ENCODE data around the gene FBLN1. TPM values are rescaled to one million over a fixed set of nuclear protein-coding genes. Genes with fewer than 3 reads are reported as not detected.

FBLN1 gene
- total RNA-seq, 4 donors from 2014 or later: 48.6 to 92.1 (median 68.9) TPM

- Histone ChIP-seq H3K36me3 (no peaks in the 10 kb centered on the region), H3K4me3 (no peak overlapping the region), H3K9me3 (no peaks in the 10 kb centered on the region), H3K4me1 (peaks cover 0 to 5% (median 1%) of the 10 kb centered on the region in 4 donors), H3K27ac (no peak overlapping the region), H3K27me3 (no peaks in the 10 kb centered on the region)
- no peak for DNase-seq
- intact Hi-C loops (cut with DNase I; ENCODE audit: low total_unique reads): no loop called here
- in situ Hi-C loops (cut with MboI; ENCODE audit: low pct_ligation_motif_present in 1 of 4, low pct_unique_long_range_greater_than_20kb in 1 of 4, low sequenced_read_pairs in 3 of 4): no loop called here
- TF ChIP-seq EP300 (IDR thresholded peaks at IDR 0.05; ENCODE audit: low read depth): no peak
- no peak for TF ChIP-seq CTCF (IDR thresholded peaks at IDR 0.05)
- no peak for TF ChIP-seq POLR2AphosphoS5 (IDR thresholded peaks at IDR 0.05)
- TF ChIP-seq POLR2A (IDR thresholded peaks at IDR 0.05): no peak
- 88 to 90% methylated on average over 2 to 15 of the region's 15 CpGs for WGBS, 2 donors (ENCODE audit: low coverage in 1 of 2)
Measured at GRCh38 chr22:45598596-45599217, 96.0 kb downstream of the FBLN1 start.

DNA sequence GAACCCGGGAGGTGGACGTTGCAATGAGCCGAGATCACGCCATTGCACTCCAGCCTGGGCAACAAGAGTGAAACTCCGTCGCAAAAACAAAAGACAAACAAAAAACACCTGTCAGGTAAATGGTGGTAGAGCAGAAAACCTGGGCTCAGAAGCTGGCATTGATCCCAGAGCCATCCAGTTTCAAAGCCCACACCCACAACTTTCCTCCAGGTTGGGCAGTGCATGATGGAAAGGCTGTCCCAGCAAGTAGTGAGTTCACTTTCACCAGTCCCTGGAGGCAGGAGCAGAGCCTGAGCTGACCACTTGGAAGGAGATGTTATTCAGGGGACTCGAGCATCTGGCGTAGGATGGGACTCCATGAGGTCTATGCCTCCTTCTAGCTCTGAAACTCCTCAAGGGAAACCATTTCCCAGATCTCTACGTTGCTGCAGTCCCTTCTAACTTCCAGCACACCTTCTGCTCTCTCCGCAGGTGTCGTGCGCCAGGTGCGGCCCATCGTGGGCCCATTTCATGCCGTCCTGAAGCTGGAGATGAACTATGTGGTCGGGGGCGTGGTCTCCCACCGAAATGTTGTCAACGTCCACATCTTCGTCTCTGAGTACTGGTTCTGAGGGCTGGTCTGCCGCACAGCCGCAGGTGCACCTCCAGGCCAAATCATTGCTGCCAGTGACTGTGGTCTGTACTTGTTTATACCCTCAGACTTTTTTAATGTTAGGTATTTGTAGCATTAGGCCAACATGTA lies 97.3 kb downstream of the FBLN1 start:
- no peaks in the 10 kb centered on the region for H3K36me3 ChIP-seq
- in situ Hi-C loops (cut with MboI; ENCODE audit: low pct_ligation_motif_present in 1 of 4, low pct_unique_long_range_greater_than_20kb in 1 of 4, low sequenced_read_pairs in 3 of 4): no loop called here
- no peaks in the 10 kb centered on the region for H3K27me3 ChIP-seq
- 70 to 71% methylated on average over 14 to 22 of the region's 22 CpGs for WGBS, 2 donors (ENCODE audit: low coverage in 1 of 2)
- DNase-seq: peak; percentile 40
- no peak overlapping the region for H3K27ac ChIP-seq
- H3K9me3 ChIP-seq: no peaks in the 10 kb centered on the region
- intact Hi-C loops (cut with DNase I; ENCODE audit: low total_unique reads): no loop called here
- peaks cover 0 to 5% (median 1%) of the 10 kb centered on the region in 4 donors for H3K4me1 ChIP-seq
- TF ChIP-seq EP300 (IDR thresholded peaks at IDR 0.05; ENCODE audit: low read depth) (no peak), CTCF (IDR thresholded peaks at IDR 0.05) (no peak), POLR2AphosphoS5 (IDR thresholded peaks at IDR 0.05) (no peak)
- no peak overlapping the region for H3K4me3 ChIP-seq

DNA sequence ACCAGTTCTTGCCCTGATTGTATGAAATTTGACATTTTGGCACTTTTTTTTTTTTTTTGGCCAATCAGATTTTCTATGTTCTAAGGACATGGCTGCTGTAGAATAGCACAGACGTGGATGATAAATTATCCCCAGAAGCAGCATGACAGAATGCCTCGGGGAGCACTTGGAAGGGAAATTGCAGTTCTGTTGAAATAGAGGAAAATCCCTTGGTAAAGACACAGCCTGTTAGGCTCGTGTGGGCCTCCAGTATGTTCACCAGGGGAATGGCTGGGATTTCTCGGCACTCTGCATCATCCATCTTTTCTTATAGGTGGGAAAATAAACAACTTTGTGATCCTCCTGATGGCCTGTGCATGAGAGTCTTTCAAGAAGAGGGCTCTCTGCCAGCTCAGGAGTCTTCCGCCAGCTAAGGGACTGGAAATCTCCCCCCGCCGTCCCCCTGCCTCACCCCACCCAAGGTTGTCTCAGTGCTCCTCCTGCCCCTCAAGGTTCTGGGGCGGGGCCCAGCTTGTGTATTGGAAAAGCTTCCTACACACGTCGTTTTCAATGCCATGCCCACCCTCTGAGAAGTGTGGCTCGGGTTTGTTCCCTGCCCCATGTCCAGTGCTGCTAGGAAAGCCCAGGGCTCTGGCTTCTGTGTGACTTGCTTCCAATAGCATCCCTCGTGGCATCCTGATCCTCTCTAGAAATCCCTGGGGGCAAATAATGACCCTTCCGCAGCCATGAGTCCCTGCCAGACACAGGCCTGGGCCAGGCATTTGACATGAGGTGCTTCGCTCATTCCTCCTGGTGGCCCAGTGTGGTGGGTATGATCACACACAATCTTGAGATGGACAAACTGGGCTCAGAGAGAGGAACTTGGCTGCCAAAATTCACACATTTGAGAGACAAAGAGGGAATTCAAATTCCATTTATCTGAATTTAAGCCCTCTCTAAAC lies 98.4 kb downstream of the FBLN1 start:
- Histone ChIP-seq H3K36me3 (no peaks in the 10 kb centered on the region), H3K4me1 (peaks cover 0 to 5% (median 1%) of the 10 kb centered on the region in 4 donors), H3K27me3 (no peaks in the 10 kb centered on the region), H3K4me3 (no peak overlapping the region), H3K9me3 (no peaks in the 10 kb centered on the region), H3K27ac (no peak overlapping the region)
- no peak for TF ChIP-seq POLR2A (IDR thresholded peaks at IDR 0.05)
- TF ChIP-seq CTCF (IDR thresholded peaks at IDR 0.05): no peak
- TF ChIP-seq EP300 (IDR thresholded peaks at IDR 0.05; ENCODE audit: low read depth): no peak
- TF ChIP-seq POLR2AphosphoS5 (IDR thresholded peaks at IDR 0.05): no peak
- in situ Hi-C loops (cut with MboI; ENCODE audit: low pct_ligation_motif_present in 1 of 4, low pct_unique_long_range_greater_than_20kb in 1 of 4, low sequenced_read_pairs in 3 of 4): no loop called here
- 74 to 80% methylated on average over 1 to 14 of the region's 14 CpGs for WGBS, 2 donors (ENCODE audit: low coverage in 1 of 2)
- no peak for DNase-seq
- intact Hi-C loops (cut with DNase I; ENCODE audit: low total_unique reads): no loop called here

All from transverse colon (tissue), 4 donors.